GM03348 (cell line): ENCODE measurements around the gene EEF1G.
"Not testable (repeated sequence)": the region's sequence is repeated elsewhere in the genome, so short reads cannot be mapped to it uniquely, and the experiment has no call there.

Experiments used
- DNase-seq: peaks from one replicate; pipeline ENCODE4 v3.0.0; 2012; ENCODE audit warnings: low spot score

The EEF1G gene

GRCh38 chr11:62577046-62577714 is 3.5 kb upstream of the EEF1G start:
- no peak for DNase-seq

GRCh38 chr11:62575837-62576236 is 2.1 kb upstream of the EEF1G start:
- no peak for DNase-seq

- peak; percentile 31 for DNase-seq
These were observed 1.5 kb upstream of the EEF1G start for GRCh38 chr11:62575156-62575555.

- peak; percentile 53 for DNase-seq
These were observed 826 bp upstream of the EEF1G start for GRCh38 chr11:62574363-62575071.

GRCh38 chr11:62573006-62573591 is 592 bp downstream of the EEF1G start:
- DNase-seq: peak; percentile 29

- no peak for DNase-seq
These were observed 1.3 kb downstream of the EEF1G start for GRCh38 chr11:62572431-62572830.

- not testable (repeated sequence) for DNase-seq
These were observed 2.2 kb downstream of the EEF1G start for GRCh38 chr11:62571493-62571892.

GRCh38 chr11:62570903-62571302 is 2.8 kb downstream of the EEF1G start:
- not testable (repeated sequence) for DNase-seq

GRCh38 chr11:62569611-62570010 is 4.1 kb downstream of the EEF1G start:
- DNase-seq: no peak

- DNase-seq: no peak
These were observed 6.6 kb downstream of the EEF1G start for GRCh38 chr11:62567018-62567633.

GRCh38 chr11:62566247-62566646 is 7.4 kb downstream of the EEF1G start:
- no peak for DNase-seq

GRCh38 chr11:62565100-62565802 is 8.4 kb downstream of the EEF1G start:
- DNase-seq: no peak

GRCh38 chr11:62561677-62562230 is 11.9 kb downstream of the EEF1G start:
- not testable (repeated sequence) for DNase-seq

- peak; percentile 92 for DNase-seq
These were observed 13.1 kb downstream of the EEF1G start for GRCh38 chr11:62560566-62561103.

GRCh38 chr11:62559626-62560025 is 14.1 kb downstream of the EEF1G start:
- not testable (repeated sequence) for DNase-seq

GRCh38 chr11:62559204-62559603 is 14.5 kb downstream of the EEF1G start:
- no peak for DNase-seq

- DNase-seq: no peak
These were observed 15.0 kb downstream of the EEF1G start for GRCh38 chr11:62558669-62559068.

GRCh38 chr11:62556875-62557631 is 16.6 kb downstream of the EEF1G start:
- no peak for DNase-seq

GRCh38 chr11:62556108-62556874 is 17.4 kb downstream of the EEF1G start:
- peak; percentile 96 for DNase-seq
